ENCODE measurements around the gene KCNK13.

KCNK13 gene

GRCh38 chr14:90045616-90046015 lies 16.2 kb upstream of the KCNK13 start:
- TF ChIP-seq BACH2 (CRISPR knock-in tag; IDR thresholded peaks at IDR 0.05; ENCODE audit: borderline replicate concordance): no peak
- no peak for TF ChIP-seq CREB5 (CRISPR knock-in tag; IDR thresholded peaks at IDR 0.05; ENCODE audit: low read depth)
- TF ChIP-seq TCF4 (CRISPR knock-in tag; IDR thresholded peaks at IDR 0.05; ENCODE audit: borderline replicate concordance): no peak
- no peak for TF ChIP-seq TOX (CRISPR knock-in tag; IDR thresholded peaks at IDR 0.05; ENCODE audit: borderline replicate concordance)

GRCh38 chr14:90049390-90049789 lies 12.4 kb upstream of the KCNK13 start:
- TF ChIP-seq ZFP30 (CRISPR knock-in tag; IDR thresholded peaks at IDR 0.05) (no peak), ISL1 (CRISPR knock-in tag; IDR thresholded peaks at IDR 0.05) (no peak), CREB5 (CRISPR knock-in tag; IDR thresholded peaks at IDR 0.05; ENCODE audit: low read depth) (no peak), ZNF70 (CRISPR knock-in tag; IDR thresholded peaks at IDR 0.05) (no peak), POU6F1 (CRISPR knock-in tag; IDR thresholded peaks at IDR 0.05; ENCODE audit: borderline replicate concordance, low read depth) (no peak), TSHZ2 (CRISPR knock-in tag; IDR thresholded peaks at IDR 0.05) (no peak), OSR1 (CRISPR knock-in tag; IDR thresholded peaks at IDR 0.05) (no peak), TCF4 (CRISPR knock-in tag; IDR thresholded peaks at IDR 0.05; ENCODE audit: borderline replicate concordance) (no peak), ZNF565 (CRISPR knock-in tag; conservative IDR thresholded peaks at IDR 0.05; ENCODE audit: low read depth) (no peak), GLIS3 (CRISPR knock-in tag; IDR thresholded peaks at IDR 0.05) (no peak), ZC3H10 (CRISPR knock-in tag; IDR thresholded peaks at IDR 0.05) (no peak)

More at GRCh38 chr14:90045616-90046015, 16.2 kb upstream of the KCNK13 start:
- ATAC-seq: no peak

GRCh38 chr14:90050271-90050670 lies 11.5 kb upstream of the KCNK13 start:
- TF ChIP-seq ARNTL (CRISPR knock-in tag; IDR thresholded peaks at IDR 0.05; ENCODE audit: borderline replicate concordance, low read depth) (no peak), PPARA (CRISPR knock-in tag; IDR thresholded peaks at IDR 0.05; ENCODE audit: borderline replicate concordance) (no peak), ZFP3 (CRISPR knock-in tag; IDR thresholded peaks at IDR 0.05) (no peak), TSHZ2 (CRISPR knock-in tag; IDR thresholded peaks at IDR 0.05) (no peak), GLIS3 (CRISPR knock-in tag; IDR thresholded peaks at IDR 0.05) (no peak), SNAI2 (CRISPR knock-in tag; IDR thresholded peaks at IDR 0.05) (no peak), POU6F1 (CRISPR knock-in tag; IDR thresholded peaks at IDR 0.05; ENCODE audit: borderline replicate concordance, low read depth) (no peak), ISL1 (CRISPR knock-in tag; IDR thresholded peaks at IDR 0.05) (no peak), BACH2 (CRISPR knock-in tag; IDR thresholded peaks at IDR 0.05; ENCODE audit: borderline replicate concordance) (no peak), ZC3H10 (CRISPR knock-in tag; IDR thresholded peaks at IDR 0.05) (no peak)
- ATAC-seq: no peak

More at GRCh38 chr14:90049390-90049789, 12.4 kb upstream of the KCNK13 start:
- ATAC-seq: no peak
